ENCODE data around the gene TGFBRAP1.
"Not testable (repeated sequence)": the region's sequence is repeated elsewhere in the genome, so short reads cannot be mapped to it uniquely, and the experiment has no call there.

The TGFBRAP1 gene

GRCh38 chr2:105254531-105255210, 74.9 kb downstream of the TGFBRAP1 start:
- no peak for ATAC-seq
- Mint-ChIP-seq H3K4me3 (no peak overlapping the region), H3K27me3 (no peaks in the 10 kb centered on the region), H3K27ac (no peak overlapping the region), H3K9me3 (no peaks in the 10 kb centered on the region), H3K36me3 (ENCODE audit: low read depth) (no peaks in the 10 kb centered on the region), H3K4me1 (no peaks in the 10 kb centered on the region)
- no peak for DNase-seq

- no peaks in the 10 kb centered on the region for H3K36me3 Mint-ChIP-seq (ENCODE audit: low read depth)
- H3K4me3 Mint-ChIP-seq, result no peak overlapping the region
- no peak for ATAC-seq
- no peak overlapping the region for H3K27ac Mint-ChIP-seq
- no peaks in the 10 kb centered on the region for H3K4me1 Mint-ChIP-seq
- H3K9me3 Mint-ChIP-seq, result no peaks in the 10 kb centered on the region
- no peak for DNase-seq
- H3K27me3 Mint-ChIP-seq, result no peaks in the 10 kb centered on the region
Measured at GRCh38 chr2:105252271-105252670, 77.3 kb downstream of the TGFBRAP1 start.

GRCh38 chr2:105251016-105251648, 78.4 kb downstream of the TGFBRAP1 start:
- not testable (repeated sequence) for H3K27ac Mint-ChIP-seq; H3K36me3 Mint-ChIP-seq (ENCODE audit: low read depth); H3K27me3 Mint-ChIP-seq; H3K4me1 Mint-ChIP-seq; H3K9me3 Mint-ChIP-seq; ATAC-seq; DNase-seq; H3K4me3 Mint-ChIP-seq

GRCh38 chr2:105249891-105250290, 79.6 kb downstream of the TGFBRAP1 start:
- no peak overlapping the region for H3K4me3 Mint-ChIP-seq

GRCh38 chr2:105249181-105249580, 80.4 kb downstream of the TGFBRAP1 start:
- H3K27ac Mint-ChIP-seq, result no peak overlapping the region
- no peak overlapping the region for H3K4me3 Mint-ChIP-seq

More at GRCh38 chr2:105249891-105250290, 79.6 kb downstream of the TGFBRAP1 start:
- H3K4me1 Mint-ChIP-seq, result no peaks in the 10 kb centered on the region
- no peak overlapping the region for H3K27ac Mint-ChIP-seq
- ATAC-seq, result no peak
- no peaks in the 10 kb centered on the region for H3K9me3 Mint-ChIP-seq
- DNase-seq, result no peak
- no peaks in the 10 kb centered on the region for H3K36me3 Mint-ChIP-seq (ENCODE audit: low read depth)
- no peaks in the 10 kb centered on the region for H3K27me3 Mint-ChIP-seq

GRCh38 chr2:105248316-105249070, 81.0 kb downstream of the TGFBRAP1 start:
- H3K27me3 Mint-ChIP-seq, result no peaks in the 10 kb centered on the region
- ATAC-seq (no peak), DNase-seq (no peak)
- H3K9me3 Mint-ChIP-seq, result no peaks in the 10 kb centered on the region
- H3K27ac Mint-ChIP-seq, result no peak overlapping the region
- H3K4me3 Mint-ChIP-seq, result no peak overlapping the region
- no peaks in the 10 kb centered on the region for H3K36me3 Mint-ChIP-seq (ENCODE audit: low read depth)
- H3K4me1 Mint-ChIP-seq, result no peaks in the 10 kb centered on the region

More at GRCh38 chr2:105249181-105249580, 80.4 kb downstream of the TGFBRAP1 start:
- DNase-seq (no peak), ATAC-seq (no peak)
- Mint-ChIP-seq H3K9me3 (no peaks in the 10 kb centered on the region), H3K27me3 (no peaks in the 10 kb centered on the region), H3K36me3 (ENCODE audit: low read depth) (no peaks in the 10 kb centered on the region), H3K4me1 (no peaks in the 10 kb centered on the region)

GRCh38 chr2:105244451-105244850, 85.1 kb downstream of the TGFBRAP1 start:
- H3K4me3 Mint-ChIP-seq, result no peak overlapping the region
- DNase-seq, result no peak
- no peak overlapping the region for H3K27ac Mint-ChIP-seq
- H3K36me3 Mint-ChIP-seq (ENCODE audit: low read depth), result no peaks in the 10 kb centered on the region
- ATAC-seq, result no peak
- H3K4me1 Mint-ChIP-seq, result no peaks in the 10 kb centered on the region
- H3K9me3 Mint-ChIP-seq, result no peaks in the 10 kb centered on the region
- no peaks in the 10 kb centered on the region for H3K27me3 Mint-ChIP-seq

GRCh38 chr2:105243961-105244360, 85.6 kb downstream of the TGFBRAP1 start:
- H3K36me3 Mint-ChIP-seq (ENCODE audit: low read depth), result no peaks in the 10 kb centered on the region
- DNase-seq (no peak), ATAC-seq (no peak)
- no peaks in the 10 kb centered on the region for H3K4me1 Mint-ChIP-seq
- H3K27me3 Mint-ChIP-seq, result no peaks in the 10 kb centered on the region
- no peaks in the 10 kb centered on the region for H3K9me3 Mint-ChIP-seq
- H3K27ac Mint-ChIP-seq, result no peak overlapping the region
- no peak overlapping the region for H3K4me3 Mint-ChIP-seq

GRCh38 chr2:105242286-105242993, 87.1 kb downstream of the TGFBRAP1 start:
- H3K9me3 Mint-ChIP-seq, result no peaks in the 10 kb centered on the region
- H3K4me3 Mint-ChIP-seq, result no peak overlapping the region
- peaks cover 1% of the 10 kb centered on the region for H3K27me3 Mint-ChIP-seq
- no peak for DNase-seq
- ATAC-seq, result no peak
- peaks cover 2% of the 10 kb centered on the region for H3K4me1 Mint-ChIP-seq
- no peaks in the 10 kb centered on the region for H3K36me3 Mint-ChIP-seq (ENCODE audit: low read depth)
- no peak overlapping the region for H3K27ac Mint-ChIP-seq

GRCh38 chr2:105241443-105241842, 88.1 kb downstream of the TGFBRAP1 start, which contains the start of gene GPR45:
GPR45 (plus strand) TSS chr2:105241743; CDS start chr2:105241859, 116 bp downstream.
- H3K9me3 Mint-ChIP-seq, result no peaks in the 10 kb centered on the region

GRCh38 chr2:105239924-105240323, 89.6 kb downstream of the TGFBRAP1 start:
- Mint-ChIP-seq H3K9me3 (no peaks in the 10 kb centered on the region), H3K27me3 (peaks cover 5% of the 10 kb centered on the region), H3K4me1 (peaks cover 10% of the 10 kb centered on the region), H3K27ac (no peak overlapping the region), H3K36me3 (ENCODE audit: low read depth) (no peaks in the 10 kb centered on the region), H3K4me3 (no peak overlapping the region)
- ATAC-seq (no peak), DNase-seq (no peak)

More at GRCh38 chr2:105241443-105241842, 88.1 kb downstream of the TGFBRAP1 start, which contains the start of gene GPR45:
- Mint-ChIP-seq H3K4me1 (peaks cover 2% of the 10 kb centered on the region), H3K27ac (no peak within 1 kb of the TSS), H3K4me3 (no peak within 1 kb of the TSS), H3K36me3 (ENCODE audit: low read depth) (no peaks in the 10 kb centered on the region), H3K27me3 (peaks cover 5% of the 10 kb centered on the region)
- no peak for DNase-seq
- no peak for ATAC-seq

- H3K27ac Mint-ChIP-seq, result no peak overlapping the region
- no peak overlapping the region for H3K4me3 Mint-ChIP-seq
- peaks cover 5% of the 10 kb centered on the region for H3K27me3 Mint-ChIP-seq
- H3K36me3 Mint-ChIP-seq (ENCODE audit: low read depth), result no peaks in the 10 kb centered on the region
- no peak for ATAC-seq
- peaks cover 10% of the 10 kb centered on the region for H3K4me1 Mint-ChIP-seq
- DNase-seq, result no peak
- no peaks in the 10 kb centered on the region for H3K9me3 Mint-ChIP-seq
Measured at GRCh38 chr2:105238664-105239240, 90.8 kb downstream of the TGFBRAP1 start.

GRCh38 chr2:105237045-105237765, 92.3 kb downstream of the TGFBRAP1 start:
- Mint-ChIP-seq H3K4me1 (peaks cover 10% of the 10 kb centered on the region), H3K36me3 (ENCODE audit: low read depth) (no peaks in the 10 kb centered on the region), H3K27ac (no peak overlapping the region), H3K4me3 (no peak overlapping the region), H3K27me3 (peaks cover 5% of the 10 kb centered on the region), H3K9me3 (no peaks in the 10 kb centered on the region)
- DNase-seq, result no peak
- no peak for ATAC-seq

- ATAC-seq (no peak), DNase-seq (no peak)
- peaks cover 5% of the 10 kb centered on the region for H3K27me3 Mint-ChIP-seq
- no peaks in the 10 kb centered on the region for H3K9me3 Mint-ChIP-seq
- no peak overlapping the region for H3K27ac Mint-ChIP-seq
- H3K36me3 Mint-ChIP-seq (ENCODE audit: low read depth), result no peaks in the 10 kb centered on the region
- H3K4me1 Mint-ChIP-seq, result peaks cover 10% of the 10 kb centered on the region
- H3K4me3 Mint-ChIP-seq, result no peak overlapping the region
Measured at GRCh38 chr2:105236060-105236424, 93.5 kb downstream of the TGFBRAP1 start.
